Hindlimb muscle (tissue), 1 donor: ENCODE measurements around the gene CROCC2. TPM values are rescaled to one million over a fixed set of nuclear protein-coding genes. Genes with fewer than 3 reads are reported as not detected.
"Not testable (repeated sequence)": the region's sequence is repeated elsewhere in the genome, so short reads cannot be mapped to it uniquely, and the experiment has no call there.

Experiments
- DNase-seq: peaks from one replicate; pipeline ENCODE4 v3.0.0-alpha.2; 2013
- polyA plus RNA-seq: library from polyadenylated mRNA; unstranded; fragments of 120-200 nt; gene quantifications from one replicate; pipeline ENCODE4 v1.2.1, GENCODE V29; 2013; ENCODE audit not compliant: insufficient read length

CROCC2 gene
- polyA plus RNA-seq, 1 donor = 0.22 TPM

DNA sequence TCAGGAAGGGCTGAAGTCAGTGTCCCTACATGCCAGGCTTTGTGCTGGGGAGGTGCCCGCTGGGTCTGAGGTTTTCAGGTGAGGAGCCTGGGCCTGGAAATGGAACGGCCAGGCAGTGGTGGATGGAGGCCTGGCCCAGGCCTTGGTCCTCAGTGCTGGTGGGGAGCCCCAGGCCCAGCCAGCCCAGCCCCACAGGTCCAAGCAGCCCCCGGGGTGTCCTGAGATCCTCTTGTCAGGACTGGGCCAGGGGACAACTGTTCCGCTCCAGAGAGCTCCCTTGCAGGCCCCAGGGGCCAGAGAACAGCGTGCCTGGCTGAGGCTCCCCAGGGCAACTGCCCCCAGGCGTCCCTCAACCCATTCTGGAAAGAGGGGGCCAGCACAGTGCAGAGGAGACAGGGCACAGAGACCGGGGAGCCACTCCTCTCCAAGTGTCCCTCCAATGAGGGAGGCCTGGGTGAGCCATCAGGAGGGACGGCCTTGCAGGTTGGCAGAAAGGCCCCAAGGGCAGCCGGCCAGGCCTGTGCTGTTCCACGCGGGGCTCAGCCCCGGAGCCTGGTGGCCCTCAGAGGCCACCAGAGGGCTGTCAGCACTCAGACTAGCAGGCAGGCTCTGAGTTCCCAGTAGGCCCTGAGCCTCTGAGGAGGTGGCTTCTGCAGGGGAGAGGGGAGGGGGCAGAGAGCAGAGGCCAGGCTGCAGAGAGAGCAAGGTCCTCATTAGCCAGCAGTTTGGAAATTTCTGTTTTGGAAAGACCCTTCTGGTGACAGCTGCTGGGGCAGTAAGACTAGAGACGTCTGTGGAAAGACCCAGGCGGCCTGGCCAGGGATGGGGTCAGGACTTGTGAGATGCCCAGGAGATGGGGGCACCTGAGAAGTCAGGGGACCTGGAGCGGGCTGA is 62.8 kb downstream of the CROCC2 start:
- no peak for DNase-seq

DNA sequence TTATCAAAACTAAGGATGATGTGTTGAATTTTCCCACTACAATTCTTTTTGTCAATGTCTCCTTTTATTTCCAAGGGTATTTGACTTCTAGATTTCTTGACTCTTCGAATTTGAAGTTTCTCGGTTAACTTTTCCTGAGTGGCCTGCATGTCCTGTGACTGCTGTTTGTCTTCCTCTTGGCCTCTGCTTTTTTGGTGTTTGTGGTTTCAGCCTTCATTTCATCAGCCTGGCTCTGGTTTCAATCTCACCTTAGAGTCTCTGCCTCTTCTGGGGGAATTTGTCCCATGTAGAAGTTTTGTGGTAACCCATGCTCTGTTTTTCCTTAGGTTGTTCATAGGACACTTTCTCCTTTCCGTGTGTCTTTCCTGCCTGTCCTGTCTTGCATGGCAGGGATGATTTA is 64.0 kb downstream of the CROCC2 start:
- no peak for DNase-seq

DNA sequence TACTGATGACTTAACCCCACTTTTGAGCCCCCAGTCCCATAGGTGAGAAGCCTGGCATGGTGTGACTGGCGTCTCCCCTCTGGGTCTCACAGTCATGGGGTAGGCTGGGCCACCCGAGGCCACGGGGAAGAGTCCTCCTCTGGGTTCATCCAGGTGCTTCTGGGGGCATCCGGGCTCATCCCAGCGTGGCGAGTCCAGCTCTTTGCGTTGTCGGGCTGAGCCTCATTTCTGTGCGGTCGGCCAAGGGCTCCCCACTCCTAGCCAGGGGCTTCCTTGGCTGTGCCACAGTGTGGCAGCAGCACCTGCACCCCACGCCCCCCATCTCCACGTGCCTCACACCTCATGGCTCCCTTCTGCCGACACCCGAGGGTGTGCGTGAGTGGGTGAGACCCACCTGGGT is 64.7 kb downstream of the CROCC2 start:
- no peak for DNase-seq

DNA sequence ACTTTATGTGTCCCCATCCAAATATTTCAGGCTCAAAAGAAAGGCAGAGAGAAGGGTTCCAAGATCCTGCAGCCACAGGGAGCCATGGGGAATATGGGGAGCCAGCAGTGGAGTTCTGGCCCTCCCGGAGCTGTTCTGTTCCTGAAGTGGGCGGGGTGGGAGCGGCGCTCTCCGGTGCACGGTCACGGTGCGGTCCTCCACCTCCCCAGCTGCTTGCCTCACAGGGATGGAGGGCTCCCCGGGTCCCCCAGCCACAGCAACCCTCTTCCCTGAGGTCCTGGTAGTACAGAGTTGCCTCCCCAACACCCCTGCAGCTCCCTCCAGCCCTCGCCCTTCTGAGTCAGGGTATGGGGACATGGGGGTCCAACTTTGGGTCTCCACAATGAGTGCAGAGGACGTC is 66.1 kb downstream of the CROCC2 start:
- DNase-seq = no peak

DNA sequence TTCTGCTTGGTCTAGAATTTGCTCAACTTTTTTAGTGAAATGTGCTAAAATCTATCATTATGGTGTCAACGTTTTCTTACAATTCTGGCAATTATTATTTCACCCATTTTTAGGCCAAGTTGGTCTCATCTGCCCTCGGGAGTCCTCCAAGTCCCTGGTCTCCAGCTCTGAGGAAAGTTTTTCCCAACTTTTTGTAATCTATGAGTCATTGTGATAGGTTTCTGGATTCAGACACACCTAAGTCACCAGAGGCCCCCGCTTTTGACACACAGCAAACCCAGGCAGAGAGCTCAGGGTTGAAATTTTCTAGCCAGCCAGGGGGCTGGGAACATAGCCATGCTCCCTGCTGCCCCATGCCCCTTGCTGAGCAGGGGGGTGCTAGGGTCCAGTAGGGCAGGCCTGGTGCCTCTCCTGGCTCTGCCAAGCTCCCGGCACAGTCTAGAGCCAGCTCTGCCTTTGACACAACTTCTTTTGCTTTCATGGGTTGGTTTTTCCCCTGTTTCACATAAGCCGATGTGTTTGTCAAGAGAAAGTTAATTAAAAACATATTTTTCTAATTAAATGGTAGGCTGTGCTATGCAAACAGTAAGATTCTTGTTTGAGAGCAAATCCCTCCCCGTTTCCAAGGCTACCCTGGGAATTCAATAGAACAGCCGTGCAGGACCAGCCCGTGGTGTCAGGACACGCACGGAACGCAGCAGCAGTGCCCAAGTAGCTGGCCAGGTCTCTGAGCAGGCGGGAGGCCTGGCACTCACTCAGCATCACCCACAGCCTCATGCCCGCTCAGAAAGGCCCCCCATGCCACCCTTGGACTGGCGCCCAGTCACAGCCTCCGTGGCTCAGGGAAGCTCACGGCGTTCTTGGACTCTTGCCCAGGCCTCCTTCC is 66.7 kb downstream of the CROCC2 start:
- DNase-seq = no peak

DNA sequence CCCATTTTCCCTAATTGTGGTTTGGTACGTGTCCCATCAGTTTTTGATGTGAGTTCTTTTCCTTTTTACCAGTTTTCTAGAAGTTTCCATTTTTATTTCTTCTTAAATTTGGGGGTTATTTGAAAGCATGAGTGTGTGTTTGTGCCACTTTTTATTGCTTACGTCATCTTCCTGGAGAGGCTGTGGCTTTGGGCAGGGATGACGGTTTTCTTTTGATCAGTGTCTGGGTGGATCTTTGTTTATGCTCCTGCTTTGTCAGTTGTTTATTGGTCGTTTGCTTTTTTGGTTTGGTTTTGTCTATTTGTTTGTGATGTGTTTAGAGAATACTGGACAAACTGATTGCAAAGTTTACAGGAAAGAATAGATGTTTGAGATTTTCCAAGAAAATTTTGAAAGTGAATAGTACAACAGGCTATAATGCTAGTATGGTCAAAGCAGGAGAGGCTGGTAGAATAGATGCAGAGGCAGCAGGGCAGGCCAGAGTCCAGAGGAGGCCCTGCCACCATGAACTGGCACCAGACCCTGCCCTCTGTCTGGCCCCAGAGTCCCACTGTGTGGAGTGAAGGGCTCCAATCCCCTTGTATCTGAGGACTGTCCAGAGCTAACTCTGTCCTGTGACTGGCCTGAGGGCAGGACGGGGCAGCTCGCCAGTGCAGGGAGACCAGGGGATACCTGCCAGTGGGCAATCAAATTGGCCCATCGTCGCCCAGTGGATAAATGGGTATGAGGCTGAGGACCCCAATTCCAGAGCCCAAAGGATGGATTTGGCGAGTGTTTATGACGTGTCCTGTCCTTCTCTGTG is 68.8 kb downstream of the CROCC2 start:
- DNase-seq = no peak

DNA sequence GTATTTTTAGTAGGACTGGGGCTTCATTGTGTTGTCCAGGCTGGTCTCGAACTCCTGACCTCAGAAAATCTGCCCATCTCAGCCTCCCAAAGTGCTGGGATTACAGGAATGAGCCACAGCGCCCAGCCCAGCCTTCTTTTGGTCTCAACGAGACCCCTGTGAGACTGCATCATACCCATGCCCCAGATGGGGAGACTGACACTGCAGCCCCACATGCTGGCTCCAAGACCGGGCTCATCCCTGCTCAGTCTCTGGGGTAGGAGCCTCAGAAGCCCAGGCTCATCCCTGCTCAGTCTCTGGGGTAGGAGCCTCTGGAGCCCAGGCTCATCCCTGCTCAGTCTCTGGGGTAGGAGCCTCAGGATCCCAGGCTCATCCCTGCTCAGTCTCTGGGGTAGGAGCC is 69.8 kb downstream of the CROCC2 start:
- not testable (repeated sequence) for DNase-seq

DNA sequence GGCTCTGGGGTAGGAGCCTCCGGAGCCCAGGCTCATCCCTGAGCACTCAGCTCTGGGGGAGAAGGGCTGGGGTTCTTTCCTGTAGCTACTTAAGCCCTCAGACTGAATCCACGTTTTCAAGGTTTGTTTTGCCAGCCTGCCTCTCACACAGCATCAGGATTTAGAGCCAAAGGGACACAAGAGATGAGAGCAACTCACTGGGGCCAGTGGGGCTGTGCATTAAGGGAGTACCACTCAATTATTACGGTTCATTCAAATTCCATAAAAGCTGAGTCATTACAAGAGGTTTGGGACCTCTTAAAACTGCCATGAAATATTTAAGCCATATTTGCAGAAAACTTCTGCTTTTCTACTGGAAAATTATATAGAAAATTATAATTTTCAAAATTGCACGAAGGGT is 75.1 kb downstream of the CROCC2 start:
- no peak for DNase-seq

DNA sequence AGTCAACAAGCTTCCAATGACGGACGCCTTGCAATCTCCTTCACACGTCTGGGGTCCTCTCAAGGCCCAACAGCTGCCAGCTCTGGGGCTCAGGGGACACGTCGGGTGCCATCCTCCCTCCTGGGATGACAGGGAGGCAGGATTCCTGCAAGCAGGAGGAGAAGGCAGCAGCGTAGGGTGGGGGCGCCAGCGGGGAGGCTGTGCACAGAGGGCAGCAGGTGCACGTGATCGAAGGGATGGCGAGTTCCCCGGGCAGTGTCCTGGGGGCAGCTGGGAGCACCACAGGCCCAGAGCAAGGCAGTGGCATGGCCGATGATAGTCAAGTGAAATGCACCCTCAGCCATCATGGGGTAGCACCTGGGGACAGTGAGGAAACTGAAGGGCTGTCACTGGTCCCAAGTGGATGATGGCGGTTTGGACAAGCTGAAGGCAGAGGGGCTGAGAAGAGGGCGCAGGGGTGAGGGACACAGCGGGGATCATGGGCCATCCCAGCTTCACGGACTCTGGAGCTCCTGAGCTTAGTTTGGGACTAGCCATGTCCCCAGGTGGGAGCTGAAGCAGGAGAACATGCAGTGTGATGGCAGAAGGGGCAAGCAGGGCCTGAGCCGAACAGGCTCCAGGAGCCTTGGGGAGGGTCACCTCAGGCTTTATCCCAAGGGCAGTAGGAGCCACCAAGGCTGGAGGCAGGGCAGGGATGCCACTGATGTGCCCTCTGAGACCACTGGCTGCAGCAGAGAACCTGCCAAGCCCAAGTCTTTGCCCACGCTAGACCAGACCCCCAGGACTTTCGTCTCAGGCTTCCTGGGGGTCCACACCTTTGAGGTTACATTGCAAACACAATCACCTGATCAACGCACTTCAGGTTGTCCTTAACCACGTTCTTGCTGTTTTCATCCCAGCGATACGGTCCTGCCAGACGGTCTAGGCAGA is 76.0 kb downstream of the CROCC2 start:
- DNase-seq = no peak

DNA sequence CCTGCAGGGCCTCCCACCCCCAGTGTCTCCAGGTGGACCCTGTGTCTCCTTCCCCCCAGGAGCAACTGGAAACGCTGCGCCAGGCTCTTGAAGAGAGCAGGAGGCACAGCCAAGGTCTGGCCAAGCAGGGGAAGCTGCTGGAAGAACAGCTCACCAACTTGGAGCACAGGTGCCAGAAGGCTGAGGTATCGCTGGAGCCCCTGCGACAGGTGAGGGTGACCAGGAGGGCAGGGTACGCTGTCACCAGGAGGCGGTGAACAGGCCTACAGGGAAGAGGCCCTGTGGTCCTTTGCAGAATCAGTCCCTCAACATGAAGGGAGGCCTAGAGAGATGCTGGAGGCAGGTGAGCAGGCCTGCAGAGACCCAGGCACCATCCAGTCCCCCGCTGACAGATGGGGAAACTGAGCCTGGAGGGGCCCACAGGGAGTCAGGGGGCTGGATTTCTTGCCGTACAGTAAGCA is 76.7 kb downstream of the CROCC2 start:
- DNase-seq = no peak

DNA sequence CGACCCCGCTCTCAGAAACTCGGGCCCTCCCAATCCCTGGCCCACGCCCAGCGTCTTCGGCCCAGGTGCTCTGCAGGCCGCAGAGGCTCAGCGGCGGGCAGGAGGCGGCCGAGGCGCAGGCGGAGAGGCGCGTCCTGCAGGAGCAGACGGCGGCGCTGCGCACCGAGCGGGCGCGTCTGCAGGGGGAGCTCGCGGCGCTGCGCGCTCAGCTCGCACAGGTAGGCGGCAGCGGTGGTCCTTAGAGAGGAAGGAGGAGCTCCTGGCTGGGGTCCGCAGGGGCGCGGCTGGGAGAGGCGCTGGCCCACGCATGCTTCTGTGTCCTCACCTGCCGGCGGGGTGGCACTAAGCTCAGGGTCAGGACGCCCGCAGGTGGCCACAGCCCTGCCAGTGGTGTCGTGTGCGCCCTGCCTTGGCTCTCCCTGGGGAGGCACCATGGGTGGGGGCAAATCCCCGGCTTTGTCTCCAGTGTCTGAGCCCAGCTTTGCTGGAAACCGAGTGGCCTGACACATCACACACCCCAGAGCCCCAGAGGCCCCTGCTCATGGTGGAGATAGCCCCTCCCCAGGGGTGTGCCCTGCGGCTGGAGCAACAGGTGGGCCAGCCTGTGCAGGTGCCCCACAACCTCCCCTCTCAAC is 77.3 kb downstream of the CROCC2 start:
- DNase-seq = no peak

DNA sequence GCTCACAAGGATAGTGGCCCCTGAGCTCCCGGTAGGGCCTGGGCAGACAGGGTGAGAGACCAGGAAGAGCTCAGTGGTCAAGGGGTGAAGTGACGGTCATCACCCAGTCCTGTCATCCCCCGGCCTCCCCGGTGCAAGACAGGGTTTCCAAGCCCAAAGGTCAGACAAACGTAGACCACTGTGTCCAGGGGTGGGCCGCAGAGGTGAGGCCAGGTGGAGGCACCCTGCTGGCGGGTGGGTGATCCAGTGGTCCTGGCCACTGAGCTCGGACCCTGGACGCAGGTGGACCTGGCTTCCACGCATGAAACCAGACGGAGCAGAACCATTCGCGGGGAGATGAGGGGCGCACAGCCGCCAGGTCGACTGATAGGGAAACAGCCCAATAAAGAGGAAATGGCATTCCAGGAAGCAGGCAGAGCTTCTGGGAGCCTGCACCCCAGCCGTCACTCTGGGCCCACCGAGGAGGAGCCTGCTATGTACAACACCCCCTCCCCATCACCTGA is 77.9 kb downstream of the CROCC2 start:
- no peak for DNase-seq

DNA sequence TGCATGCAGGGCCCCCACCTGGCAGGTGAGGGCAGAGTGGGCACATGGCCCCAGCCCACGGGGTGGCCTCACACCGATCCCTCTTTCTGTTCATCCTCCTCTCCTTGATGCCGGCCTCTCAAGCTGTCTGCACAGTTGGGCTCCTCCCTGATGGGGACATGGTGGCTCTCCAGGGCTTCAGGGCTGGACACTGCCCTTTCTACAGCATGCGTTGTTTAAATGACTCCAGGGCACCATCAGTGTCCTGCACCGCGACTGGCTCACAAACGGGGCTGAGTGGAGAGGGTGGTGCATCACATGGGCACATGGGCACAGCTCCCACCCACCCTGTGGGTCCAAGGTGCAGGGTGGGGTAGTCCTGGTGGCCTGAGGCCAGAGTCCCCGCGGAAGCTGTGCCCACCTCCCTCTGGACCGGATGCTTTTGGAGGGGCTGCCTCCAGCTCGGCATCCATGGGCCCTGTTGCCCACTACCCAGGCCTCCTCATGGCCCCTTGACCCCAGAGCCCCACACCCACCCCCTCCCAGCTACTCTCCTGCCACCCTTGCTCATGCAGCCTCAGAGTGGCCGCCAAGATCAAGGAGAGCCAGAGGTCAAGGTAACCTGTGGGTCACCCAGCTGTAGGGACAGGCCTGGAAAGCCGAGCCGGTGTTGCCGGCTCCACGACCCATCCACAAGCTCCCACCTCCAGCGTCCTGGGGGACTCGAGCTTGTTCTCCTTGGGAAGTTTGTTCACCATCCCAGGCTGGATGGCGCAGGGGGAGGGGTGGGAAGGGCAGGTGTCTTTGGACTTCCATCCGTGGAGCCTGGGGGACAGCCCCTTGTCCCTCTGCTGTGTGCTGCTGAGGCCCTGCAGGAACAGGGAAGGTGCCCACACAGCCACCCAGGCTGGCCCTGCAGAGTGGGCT is 80.0 kb downstream of the CROCC2 start:
- no peak for DNase-seq

DNA sequence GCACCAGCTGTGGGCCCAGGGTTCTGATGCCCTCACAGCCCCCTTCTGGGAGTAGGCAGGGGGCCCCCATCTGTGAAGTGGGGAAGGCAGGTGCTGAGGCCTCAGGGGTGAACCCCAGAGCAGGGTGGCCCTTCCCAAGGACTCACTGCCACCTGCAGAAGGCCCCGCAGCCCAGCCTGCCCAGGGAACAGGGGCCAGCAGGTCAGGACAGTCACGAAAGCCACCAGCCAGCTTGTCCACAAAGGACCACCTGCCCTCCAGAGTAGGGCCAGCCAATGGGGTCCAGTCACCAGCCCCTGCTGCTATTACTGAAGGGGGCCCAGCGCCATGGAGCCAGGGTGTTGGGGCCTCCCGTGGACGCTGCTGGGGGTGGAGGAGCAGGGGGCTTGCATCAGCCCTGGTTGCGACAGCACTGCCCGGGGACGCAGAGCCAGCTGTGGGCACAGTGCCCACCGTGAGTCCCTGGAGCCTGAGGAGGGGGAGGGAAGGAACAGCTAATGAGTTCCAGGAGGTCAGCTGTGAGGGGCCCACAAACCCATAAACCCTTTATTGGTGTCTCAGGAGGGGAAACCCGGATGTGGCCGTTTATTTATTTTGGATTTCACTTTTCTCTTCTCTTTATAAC is 80.8 kb downstream of the CROCC2 start:
- DNase-seq = no peak

DNA sequence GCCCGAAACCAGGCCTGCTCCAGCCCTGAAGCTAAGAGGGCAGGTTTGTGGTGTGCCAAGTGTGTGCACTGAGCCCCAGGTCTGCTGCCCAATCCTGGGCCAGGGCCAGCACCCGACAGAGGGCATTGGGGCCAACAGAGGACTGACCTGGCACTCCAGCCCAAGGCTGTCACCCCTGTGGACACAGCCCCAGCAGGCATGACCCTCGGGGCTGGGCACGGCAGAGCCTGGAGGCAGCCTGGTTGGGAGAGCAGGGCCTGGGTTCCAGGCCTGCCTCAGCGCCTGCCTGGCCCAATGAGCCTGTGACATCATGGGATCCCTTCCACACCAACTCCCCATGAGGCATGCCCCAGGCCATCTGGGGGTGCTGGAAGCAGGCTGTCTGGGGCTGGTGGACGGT is 81.5 kb downstream of the CROCC2 start:
- no peak for DNase-seq

DNA sequence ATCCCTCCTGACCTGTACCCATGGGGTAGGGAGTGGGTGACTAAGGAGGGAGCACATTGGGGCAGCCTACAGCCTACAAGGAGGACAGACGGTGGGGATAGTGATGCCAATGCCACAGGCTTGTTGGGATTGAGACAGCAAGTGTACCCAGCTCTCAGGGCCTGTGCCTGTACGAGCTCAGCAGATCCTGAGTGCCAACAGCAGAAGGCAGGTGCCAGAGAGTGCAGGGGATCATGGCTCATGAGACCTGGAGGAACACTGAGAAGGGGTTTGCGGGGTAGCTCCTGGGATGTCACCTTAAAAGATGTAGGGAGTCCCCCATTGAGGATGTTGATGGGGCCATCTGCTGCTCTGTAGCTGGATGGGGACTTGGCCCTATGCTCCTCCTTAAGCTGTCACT is 82.0 kb downstream of the CROCC2 start:
- no peak for DNase-seq

DNA sequence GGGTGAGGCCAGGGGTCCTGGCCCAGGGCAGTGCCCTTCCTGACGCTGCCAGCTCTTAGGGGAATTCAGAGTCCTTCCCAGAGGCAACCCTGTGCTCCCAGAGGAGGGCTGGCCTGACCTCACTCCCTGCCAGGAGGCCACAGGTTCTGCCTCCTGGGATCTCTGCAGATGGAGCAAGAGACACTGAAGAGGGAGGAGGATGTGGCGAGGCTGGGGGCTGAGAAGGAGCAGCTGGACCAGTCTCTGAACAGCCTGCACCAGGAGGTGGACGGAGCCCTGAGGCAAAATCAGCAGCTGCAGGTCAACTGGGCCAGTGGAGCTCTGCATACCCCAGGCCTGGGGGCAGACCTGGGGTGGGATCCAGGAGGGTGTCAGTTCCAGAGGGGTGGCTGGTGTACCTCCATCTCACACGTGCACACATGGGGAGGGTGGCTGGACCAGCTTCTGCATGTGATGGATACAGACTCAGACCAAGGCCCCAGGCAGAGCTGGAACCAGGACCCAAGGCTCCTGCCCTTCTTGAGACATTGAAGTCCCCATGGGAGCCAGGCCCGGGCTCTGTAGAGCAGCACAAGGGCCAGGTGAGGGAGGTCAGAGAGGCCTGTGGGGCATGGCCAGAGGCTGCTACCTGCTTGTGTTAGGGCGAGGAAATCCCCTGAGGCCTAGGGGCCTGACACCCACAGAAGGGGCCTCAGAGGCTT is 82.6 kb downstream of the CROCC2 start:
- DNase-seq = no peak

DNA sequence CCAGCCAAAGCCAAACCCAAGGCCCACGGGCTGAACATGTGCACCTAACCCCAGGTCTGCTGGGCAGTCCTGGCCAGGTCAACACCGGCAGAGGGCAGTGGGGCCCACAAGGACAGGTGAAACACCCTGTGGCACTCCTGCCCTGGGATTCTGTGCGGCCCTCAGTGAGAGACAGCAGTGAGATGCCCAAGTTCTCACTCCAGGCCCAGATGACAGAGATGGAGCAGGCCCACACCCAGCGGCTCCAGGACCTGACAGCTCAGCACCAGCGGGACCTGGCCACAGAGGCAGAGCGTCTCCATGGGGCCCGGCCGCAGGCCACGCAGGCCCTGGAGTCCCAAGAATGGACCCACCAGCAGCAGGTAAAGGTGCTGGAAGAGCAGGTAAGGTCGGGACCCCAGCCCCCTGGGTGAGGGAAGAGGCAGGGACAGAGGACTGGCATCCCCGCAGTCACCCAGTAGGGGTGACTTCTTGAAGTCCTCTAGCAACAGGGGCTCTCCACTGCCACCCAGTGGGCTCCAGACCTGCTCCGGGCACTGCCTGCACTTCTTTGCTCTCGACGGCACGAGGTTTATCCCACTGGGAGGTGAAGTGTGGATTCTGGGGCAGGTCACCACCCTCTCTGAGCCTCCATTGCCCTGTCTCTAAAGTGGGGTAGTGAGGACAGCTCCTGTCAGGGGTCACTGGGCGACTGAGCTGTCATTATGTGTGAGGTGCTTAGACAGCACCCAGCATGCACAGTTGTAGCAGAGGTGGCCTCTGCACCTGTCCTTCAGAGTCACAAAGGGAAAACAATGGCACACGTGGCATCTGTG is 83.5 kb downstream of the CROCC2 start:
- DNase-seq = no peak
